IMR-90 (cell line): ENCODE measurements around the gene C2orf49. TPM values are rescaled to one million over a fixed set of nuclear protein-coding genes. Genes with fewer than 3 reads are reported as not detected.

ENCODE experiments used
- ATAC-seq: fragments of 200-7000 bp; cut with Tn5 transposase; 2 replicates; pipeline ENCODE4 v1.9.1; 2020; ENCODE audit warnings: low read depth, mild to moderate bottlenecking, moderate library complexity
- BruUV-seq: library from RNA; stranded (reverse); fragments of 400-500 nt; replicated peaks from 2 replicates; lab custom pipeline; 2021; lab: Mats Ljungman, UMichigan
- CTCF ChIA-PET: fragments of 300-600 bp; formaldehyde crosslinking; extraction: SDS; loops from one replicate; lab custom pipeline; 2021; ENCODE audit warnings: antibody characterized with exemption; lab: Yijun Ruan, JAX
- POLR2A ChIA-PET: fragments of 300-600 bp; sonication (Branson Sonifier 250); formaldehyde crosslinking; loops from one replicate; lab custom pipeline; 2022; ENCODE audit warnings: antibody characterized with exemption; ENCODE audit not compliant: unreplicated experiment; lab: Charles Lee
- DNase-seq: peaks from one replicate; pipeline ENCODE4 v3.0.0; 2013
- H2AFZ ChIP-seq: replicated peaks from 2 replicates; pipeline ENCODE3; 2013; ENCODE audit warnings: low read length, mild to moderate bottlenecking; ENCODE audit not compliant: poor library complexity
- H2AK5ac ChIP-seq: 2 replicates; pipeline ENCODE4 v1.6.1; 2013; ENCODE audit warnings: low read depth, low read length, inconsistent platforms
- H2AK9ac ChIP-seq: replicated peaks from 2 replicates; pipeline ENCODE3; 2013; ENCODE audit warnings: mild to moderate bottlenecking, low read depth, low read length, moderate library complexity; ENCODE audit not compliant: poor library complexity
- H2BK120ac ChIP-seq: 2 replicates; pipeline ENCODE4 v1.6.1; 2013; ENCODE audit warnings: low read depth, low read length, inconsistent platforms
- H2BK15ac ChIP-seq: 3 replicates; pipeline ENCODE4 v1.6.1; 2013; ENCODE audit warnings: low read depth, low read length, inconsistent platforms
- H2BK20ac ChIP-seq: 2 replicates; pipeline ENCODE4 v1.6.1; 2013; ENCODE audit warnings: low read depth, mild to moderate bottlenecking, inconsistent platforms, low read length, moderate library complexity
- H2BK5ac ChIP-seq: 2 replicates; pipeline ENCODE4 v1.6.1; 2013; ENCODE audit warnings: mild to moderate bottlenecking, low read depth, low read length, inconsistent platforms; ENCODE audit not compliant: poor library complexity, severe bottlenecking
- H3K14ac ChIP-seq: replicated peaks from 2 replicates; pipeline ENCODE4 v1.6.1; 2013; ENCODE audit warnings: low read depth, low read length, inconsistent platforms
- H3K18ac ChIP-seq: 2 replicates; pipeline ENCODE4 v1.6.1; 2013; ENCODE audit warnings: low read depth, low read length, control low read depth
- H3K23ac ChIP-seq: 2 replicates; pipeline ENCODE4 v1.6.1; 2013; ENCODE audit warnings: low read depth, low read length, inconsistent platforms
- H3K27ac ChIP-seq: 2 replicates; pipeline ENCODE4 v1.5.1; 2013; ENCODE audit warnings: mild to moderate bottlenecking, control low read depth, low read length; ENCODE audit not compliant: insufficient read depth
- H3K27me3 ChIP-seq: 2 replicates; pipeline ENCODE4 v1.6.1; 2013; ENCODE audit warnings: low read length; ENCODE audit not compliant: control insufficient read depth, insufficient read depth
- H3K36me3 ChIP-seq: 2 replicates; pipeline ENCODE4 v1.6.1; 2013; ENCODE audit warnings: low read length, mixed read lengths; ENCODE audit not compliant: control insufficient read depth, insufficient read depth
- H3K4ac ChIP-seq: 2 replicates; pipeline ENCODE4 v1.6.1; 2013; ENCODE audit warnings: low read depth, low read length, inconsistent platforms
- H3K4me1 ChIP-seq: 2 replicates; pipeline ENCODE4 v1.6.1; 2013; ENCODE audit warnings: low read length, mixed read lengths; ENCODE audit not compliant: control insufficient read depth, insufficient read depth
- H3K4me2 ChIP-seq: 2 replicates; pipeline ENCODE4 v1.6.1; 2013; ENCODE audit warnings: low read depth, mild to moderate bottlenecking, control low read depth, low read length, moderate library complexity
- H3K4me3 ChIP-seq: 2 replicates; pipeline ENCODE4 v1.5.1; 2013; ENCODE audit warnings: low read depth, mild to moderate bottlenecking, control low read depth, low read length, moderate library complexity; ENCODE audit not compliant: insufficient read depth
- H3K56ac ChIP-seq: 2 replicates; pipeline ENCODE4 v1.6.1; 2013; ENCODE audit warnings: low read length, inconsistent platforms; ENCODE audit not compliant: insufficient read depth; ENCODE audit errors: extremely low read depth
- H3K79me1 ChIP-seq, 2 experiments: 2 replicates each; pipeline ENCODE4 v1.6.1; 2013; ENCODE audit warnings: low read length in 2 of 2, inconsistent platforms in 1 of 2, low read depth in 1 of 2
- H3K9ac ChIP-seq: 2 replicates; pipeline ENCODE4 v1.6.1; 2013; ENCODE audit warnings: low read depth, low read length, control low read depth
- H3K9me1 ChIP-seq: 2 replicates; pipeline ENCODE4 v1.6.1; 2013; ENCODE audit warnings: low read length, inconsistent platforms; ENCODE audit not compliant: insufficient read depth
- H3K9me3 ChIP-seq: 2 replicates; pipeline ENCODE4 v1.6.1; 2013; ENCODE audit warnings: low read length; ENCODE audit not compliant: control insufficient read depth, insufficient read depth
- H4K20me1 ChIP-seq: 2 replicates; pipeline ENCODE4 v1.6.1; 2013; ENCODE audit warnings: low read length, inconsistent platforms; ENCODE audit not compliant: insufficient read depth
- H4K5ac ChIP-seq: 2 replicates; pipeline ENCODE4 v1.6.1; 2013; ENCODE audit warnings: mild to moderate bottlenecking, low read depth, low read length, control low read depth
- H4K8ac ChIP-seq, 2 experiments: 2 replicates each; pipeline ENCODE4 v1.6.1; 2013; ENCODE audit warnings: low read depth in 2 of 2, low read length in 2 of 2, control low read depth in 1 of 2, inconsistent platforms in 1 of 2
- H4K91ac ChIP-seq: 2 replicates; pipeline ENCODE4 v1.6.1; 2013; ENCODE audit warnings: low read depth, low read length, inconsistent platforms; ENCODE audit not compliant: insufficient read depth
- BHLHE40 ChIP-seq: fragments of 150-350 bp; IDR thresholded peaks from 2 replicates; pipeline ENCODE4 v1.6.1; 2016; ENCODE audit warnings: mild to moderate bottlenecking, low read depth, low read length
- CEBPB ChIP-seq: IDR thresholded peaks from 2 replicates; pipeline ENCODE4 v1.6.1; 2012; ENCODE audit warnings: low read depth, low read length, improper control_type of control experiment
- CHD1 ChIP-seq: IDR thresholded peaks from 2 replicates; pipeline ENCODE4 v1.6.1; 2012; ENCODE audit warnings: low read depth, low read length, improper control_type of control experiment
- FOS ChIP-seq: fragments of 150-350 bp; IDR thresholded peaks from 2 replicates; pipeline ENCODE4 v1.6.1; 2016; ENCODE audit warnings: low read depth, low read length
- MAFK ChIP-seq: IDR thresholded peaks from 2 replicates; pipeline ENCODE4 v1.6.1; 2012; ENCODE audit warnings: low read depth, low read length, improper control_type of control experiment
- MAZ ChIP-seq: IDR thresholded peaks from 2 replicates; pipeline ENCODE4 v1.6.1; 2012; ENCODE audit warnings: low read depth, mild to moderate bottlenecking, low read length, improper control_type of control experiment, moderate library complexity, borderline replicate concordance
- MXI1 ChIP-seq: IDR thresholded peaks from 2 replicates; pipeline ENCODE4 v1.6.1; 2012; ENCODE audit warnings: low read depth, mild to moderate bottlenecking, low read length, moderate library complexity, borderline replicate concordance
- NFE2L2 ChIP-seq: fragments of 150-350 bp; IDR thresholded peaks from 2 replicates; pipeline ENCODE4 v1.6.1; 2016; ENCODE audit warnings: low read depth, mild to moderate bottlenecking, low read length
- POLR2A ChIP-seq: IDR thresholded peaks from 2 replicates; pipeline ENCODE4 v1.6.1; 2012; ENCODE audit warnings: mild to moderate bottlenecking, low read depth, low read length
- RAD21 ChIP-seq: IDR thresholded peaks from 2 replicates; pipeline ENCODE4 v1.6.1; 2012; ENCODE audit warnings: low read length, improper control_type of control experiment
- RCOR1 ChIP-seq: IDR thresholded peaks from 2 replicates; pipeline ENCODE4 v1.6.1; 2012; ENCODE audit warnings: mild to moderate bottlenecking, low read length, improper control_type of control experiment; ENCODE audit not compliant: insufficient replicate concordance
- RFX5 ChIP-seq: IDR thresholded peaks from 2 replicates; pipeline ENCODE4 v1.8.0; 2012; ENCODE audit warnings: low read depth, mild to moderate bottlenecking, low read length, moderate library complexity
- SMC3 ChIP-seq: fragments of 150-350 bp; IDR thresholded peaks from 2 replicates; pipeline ENCODE4 v1.6.1; 2016; ENCODE audit warnings: low read depth, mild to moderate bottlenecking, antibody characterized with exemption, low read length, moderate library complexity
- WGBS, 2 experiments: methylation state at CpG; one replicate each; pipeline versions ENCODE4 v1.1.5 to v1.1.7; 2013; ENCODE audit warnings: missing lambda C conversion rate in 2 of 2; ENCODE audit not compliant: insufficient read length in 1 of 2; ENCODE audit errors: extremely low coverage in 2 of 2; 5-methylcytosine and 5-hydroxymethylcytosine counted together
- dilution Hi-C: fragments of 300-500 bp; cut with HindIII; formaldehyde crosslinking; loops from one replicate; pipeline ENCODE4 v1.14.3; 2018; ENCODE audit warnings: low sequenced_read_pairs; ENCODE audit not compliant: unreplicated experiment
- in situ Hi-C: fragments of 300-500 bp; cut with MboI; formaldehyde crosslinking; loops from 3 replicates; pipeline ENCODE4 v1.14.3; 2019; ENCODE audit warnings: low sequenced_read_pairs, inconsistent platforms, mixed read lengths
- intact Hi-C: fragments of 100-400 bp; cut with micrococcal nuclease; formaldehyde crosslinking; loops from 2 replicates; pipeline ENCODE4 v1.10.0; 2022
- polyA plus RNA-seq, 3 experiments: library from polyadenylated mRNA; depleted of rRNA; stranded (reverse); fragments of >200 nt; gene quantifications; 2 replicates each; pipeline ENCODE4 v1.2.3, GENCODE V29; 2012; ENCODE audit warnings: low replicate concordance in 1 of 3
- total RNA-seq: library from RNA; depleted of rRNA; stranded (reverse); fragments of >200 nt; gene quantifications from 2 replicates; pipeline ENCODE4 v1.2.3, GENCODE V29; 2012
- TF ChIP-seq, protein P1 (sequence below): fragments of 150-350 bp; IDR thresholded peaks from 2 replicates; pipeline ENCODE4 v1.6.1; 2016; ENCODE audit warnings: low read depth, mild to moderate bottlenecking, low read length, moderate library complexity, borderline replicate concordance
- TF ChIP-seq, protein P2 (sequence below): fragments of 150-350 bp; IDR thresholded peaks from 2 replicates; pipeline ENCODE4 v1.6.1; 2017; ENCODE audit warnings: mild to moderate bottlenecking, antibody characterized with exemption, low read length, low read depth
- TF ChIP-seq, protein P3 (sequence below): conservative IDR thresholded peaks from 2 replicates; pipeline ENCODE4 v1.5.1; 2012; ENCODE audit warnings: mild to moderate bottlenecking, low read depth, low read length, improper control_type of control experiment

Gene C2orf49
- total and polyA plus RNA-seq, 2 of the 4 experiments (the other 2 are of a cell fraction) = 3.8 to 8.5 TPM

DNA sequence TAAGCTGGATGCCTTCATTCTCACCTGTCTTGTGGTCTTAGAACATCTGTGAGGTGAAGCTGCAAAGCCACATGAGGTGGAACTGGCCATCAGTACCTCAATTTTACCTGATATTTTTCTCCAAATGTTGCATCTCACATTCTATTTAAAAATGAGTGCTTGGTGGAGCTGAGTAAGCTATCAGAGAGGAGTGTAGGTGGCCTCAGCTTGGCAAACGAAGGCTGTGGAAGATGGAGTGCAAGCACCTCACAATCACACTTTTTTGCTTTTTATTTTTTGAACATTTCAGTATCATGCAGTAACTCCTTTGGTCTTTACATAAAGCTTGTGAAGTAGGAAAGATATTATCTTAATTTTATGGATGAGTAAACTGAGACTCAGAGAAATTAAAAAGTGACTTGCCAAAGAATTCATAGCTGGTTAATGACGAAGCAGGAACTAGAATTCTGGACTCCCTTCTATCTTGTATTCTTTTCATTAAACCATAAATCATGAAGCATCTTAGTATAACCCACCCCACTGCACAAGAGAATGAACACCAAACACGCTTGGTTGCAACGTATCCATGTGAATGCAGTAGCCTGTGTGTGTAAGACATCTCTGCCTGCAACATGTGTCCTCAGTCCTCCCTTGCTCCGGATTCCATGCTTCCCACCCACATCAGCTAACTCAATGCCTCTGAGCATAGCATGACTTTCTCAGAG, 27.2 kb downstream of the C2orf49 start:
- H4K5ac ChIP-seq = no peak overlapping the region
- H3K56ac ChIP-seq = no peak overlapping the region
- no peak overlapping the region for H2AK5ac ChIP-seq
- BruUV-seq = no TSS peak
- no peak overlapping the region for H3K23ac ChIP-seq
- no peaks in the 10 kb centered on the region for H3K27me3 ChIP-seq
- no peak overlapping the region for H2AK9ac ChIP-seq
- no CpG with 5 or more reads among the region's 5 CpGs for WGBS, 2 experiments
- dilution Hi-C loops = no loop called here
- no peak overlapping the region for H3K4ac ChIP-seq
- intact Hi-C loops = no loop called here
- H3K27ac ChIP-seq = no peak overlapping the region
- peaks cover 49% of the 10 kb centered on the region for H4K20me1 ChIP-seq
- no peak overlapping the region for H4K91ac ChIP-seq
- H3K4me1 ChIP-seq = peaks cover 10% of the 10 kb centered on the region
- no peak for ATAC-seq
- peak overlapping the region in 1 of 2 experiments; percentile 31; a peak in 1 of 4 replicates for H4K8ac ChIP-seq
- H3K9ac ChIP-seq = no peak overlapping the region
- H2BK20ac ChIP-seq = no peak overlapping the region
- no peaks in the 10 kb centered on the region for H3K9me3 ChIP-seq
- ChIA-PET POLR2A (no interaction called here), CTCF (no interaction called here)
- in situ Hi-C loops = loop anchor here (5.0 kb wide), 1 partner anchor 153 kb away; no protein-coding TSS in a partner anchor
- H3K18ac ChIP-seq = no peak overlapping the region
- H3K36me3 ChIP-seq = peaks cover 83% of the 10 kb centered on the region
- no peak for DNase-seq
- peaks cover 58 to 86% of the 10 kb centered on the region in 2 experiments for H3K79me1 ChIP-seq
- no peak overlapping the region for H2BK120ac ChIP-seq
- H3K9me1 ChIP-seq = peaks cover 10% of the 10 kb centered on the region; the same call in 1 of the 2 replicates
- H3K4me3 ChIP-seq = no peak overlapping the region
- TF ChIP-seq RAD21 = no peak
- TF ChIP-seq CEBPB = no peak
- no peak for TF ChIP-seq CHD1
- TF ChIP-seq MXI1 = no peak
- TF ChIP-seq NFE2L2 = no peak
- no peak for TF ChIP-seq BHLHE40
- TF ChIP-seq, protein P1, sequence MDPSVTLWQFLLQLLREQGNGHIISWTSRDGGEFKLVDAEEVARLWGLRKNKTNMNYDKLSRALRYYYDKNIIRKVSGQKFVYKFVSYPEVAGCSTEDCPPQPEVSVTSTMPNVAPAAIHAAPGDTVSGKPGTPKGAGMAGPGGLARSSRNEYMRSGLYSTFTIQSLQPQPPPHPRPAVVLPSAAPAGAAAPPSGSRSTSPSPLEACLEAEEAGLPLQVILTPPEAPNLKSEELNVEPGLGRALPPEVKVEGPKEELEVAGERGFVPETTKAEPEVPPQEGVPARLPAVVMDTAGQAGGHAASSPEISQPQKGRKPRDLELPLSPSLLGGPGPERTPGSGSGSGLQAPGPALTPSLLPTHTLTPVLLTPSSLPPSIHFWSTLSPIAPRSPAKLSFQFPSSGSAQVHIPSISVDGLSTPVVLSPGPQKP = no peak
- TF ChIP-seq, protein P2, sequence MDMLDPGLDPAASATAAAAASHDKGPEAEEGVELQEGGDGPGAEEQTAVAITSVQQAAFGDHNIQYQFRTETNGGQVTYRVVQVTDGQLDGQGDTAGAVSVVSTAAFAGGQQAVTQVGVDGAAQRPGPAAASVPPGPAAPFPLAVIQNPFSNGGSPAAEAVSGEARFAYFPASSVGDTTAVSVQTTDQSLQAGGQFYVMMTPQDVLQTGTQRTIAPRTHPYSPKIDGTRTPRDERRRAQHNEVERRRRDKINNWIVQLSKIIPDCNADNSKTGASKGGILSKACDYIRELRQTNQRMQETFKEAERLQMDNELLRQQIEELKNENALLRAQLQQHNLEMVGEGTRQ = no peak
- no peak for TF ChIP-seq POLR2A
- TF ChIP-seq MAFK = no peak
- TF ChIP-seq FOS = no peak
- no peak for TF ChIP-seq RCOR1
- TF ChIP-seq SMC3 = no peak
- TF ChIP-seq, protein P3, sequence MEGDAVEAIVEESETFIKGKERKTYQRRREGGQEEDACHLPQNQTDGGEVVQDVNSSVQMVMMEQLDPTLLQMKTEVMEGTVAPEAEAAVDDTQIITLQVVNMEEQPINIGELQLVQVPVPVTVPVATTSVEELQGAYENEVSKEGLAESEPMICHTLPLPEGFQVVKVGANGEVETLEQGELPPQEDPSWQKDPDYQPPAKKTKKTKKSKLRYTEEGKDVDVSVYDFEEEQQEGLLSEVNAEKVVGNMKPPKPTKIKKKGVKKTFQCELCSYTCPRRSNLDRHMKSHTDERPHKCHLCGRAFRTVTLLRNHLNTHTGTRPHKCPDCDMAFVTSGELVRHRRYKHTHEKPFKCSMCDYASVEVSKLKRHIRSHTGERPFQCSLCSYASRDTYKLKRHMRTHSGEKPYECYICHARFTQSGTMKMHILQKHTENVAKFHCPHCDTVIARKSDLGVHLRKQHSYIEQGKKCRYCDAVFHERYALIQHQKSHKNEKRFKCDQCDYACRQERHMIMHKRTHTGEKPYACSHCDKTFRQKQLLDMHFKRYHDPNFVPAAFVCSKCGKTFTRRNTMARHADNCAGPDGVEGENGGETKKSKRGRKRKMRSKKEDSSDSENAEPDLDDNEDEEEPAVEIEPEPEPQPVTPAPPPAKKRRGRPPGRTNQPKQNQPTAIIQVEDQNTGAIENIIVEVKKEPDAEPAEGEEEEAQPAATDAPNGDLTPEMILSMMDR = no peak
- no peak for TF ChIP-seq MAZ
- TF ChIP-seq RFX5 = no peak
- no peak overlapping the region for H3K14ac ChIP-seq
- H2BK15ac ChIP-seq = no peak overlapping the region
- peak overlapping the region; percentile 18 for H2BK5ac ChIP-seq
- H3K4me2 ChIP-seq = no peak overlapping the region
- H2AFZ ChIP-seq = no peak overlapping the region
